CD4-positive, alpha-beta T cell treated with Interleukin-17A for 4 hours (primary cell): ENCODE data around the gene P2RX4.
"Not testable (repeated sequence)": the region's sequence is repeated elsewhere in the genome, so short reads cannot be mapped to it uniquely, and the experiment has no call there.

Experiments
- DNase-seq: peaks from one replicate; pipeline ENCODE4 v3.0.0-alpha.2; 2020; ENCODE audit warnings: mixed read lengths

The P2RX4 gene, protein sequence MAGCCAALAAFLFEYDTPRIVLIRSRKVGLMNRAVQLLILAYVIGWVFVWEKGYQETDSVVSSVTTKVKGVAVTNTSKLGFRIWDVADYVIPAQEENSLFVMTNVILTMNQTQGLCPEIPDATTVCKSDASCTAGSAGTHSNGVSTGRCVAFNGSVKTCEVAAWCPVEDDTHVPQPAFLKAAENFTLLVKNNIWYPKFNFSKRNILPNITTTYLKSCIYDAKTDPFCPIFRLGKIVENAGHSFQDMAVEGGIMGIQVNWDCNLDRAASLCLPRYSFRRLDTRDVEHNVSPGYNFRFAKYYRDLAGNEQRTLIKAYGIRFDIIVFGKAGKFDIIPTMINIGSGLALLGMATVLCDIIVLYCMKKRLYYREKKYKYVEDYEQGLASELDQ

DNA sequence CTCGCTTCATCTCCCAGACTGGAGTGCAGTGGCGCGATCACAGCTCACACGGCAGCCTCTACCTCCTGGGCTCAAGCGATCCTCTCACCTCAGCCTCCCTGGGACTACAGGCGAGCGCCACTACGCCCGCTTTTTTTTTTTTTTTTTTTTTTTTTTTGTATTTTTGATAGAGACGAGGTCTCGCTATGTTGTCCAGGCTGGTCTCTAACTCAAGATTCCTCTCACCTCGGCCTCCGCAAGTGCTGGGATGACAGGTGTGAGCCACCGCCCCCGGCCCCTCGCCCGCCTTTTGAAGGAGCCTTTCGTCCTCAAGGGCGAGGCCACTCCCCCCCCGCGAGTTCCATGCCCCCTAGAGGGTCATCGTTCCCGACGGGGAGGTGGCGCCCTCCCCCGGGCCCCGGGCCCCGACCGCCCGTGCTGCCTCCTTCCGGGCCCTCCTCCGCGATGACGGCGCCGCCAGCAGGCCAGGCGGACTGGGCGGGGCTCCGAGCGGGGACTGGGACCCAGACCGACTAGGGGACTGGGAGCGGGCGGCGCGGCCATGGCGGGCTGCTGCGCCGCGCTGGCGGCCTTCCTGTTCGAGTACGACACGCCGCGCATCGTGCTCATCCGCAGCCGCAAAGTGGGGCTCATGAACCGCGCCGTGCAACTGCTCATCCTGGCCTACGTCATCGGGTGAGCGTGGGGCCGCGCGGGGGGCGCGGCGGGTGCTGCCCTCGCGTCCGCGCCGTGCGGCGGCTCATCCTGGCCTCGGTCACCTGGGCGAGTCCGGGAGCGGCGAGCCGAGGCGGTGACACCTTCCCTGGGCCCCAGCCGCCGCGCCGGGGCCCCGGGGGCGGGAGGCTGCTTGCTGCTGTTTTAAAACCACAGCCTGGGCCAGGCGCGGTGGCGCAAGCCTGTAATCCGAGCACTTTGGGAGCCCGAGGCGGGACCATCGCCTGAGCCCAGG is at the start of gene P2RX4:
P2RX4 (plus strand) TSS at position 506 of the 949 bp plus-strand sequence; CDS start at position 542, 36 bp downstream.
- peak; percentile 90 for DNase-seq

- DNase-seq: no peak
These were observed 47.5 kb upstream of the P2RX4 start for GRCh38 chr12:121162384-121162783.

GRCh38 chr12:121162985-121163384 is 46.9 kb upstream of the P2RX4 start:
- DNase-seq: no peak

- not testable (repeated sequence) for DNase-seq
These were observed 45.1 kb upstream of the P2RX4 start for GRCh38 chr12:121164839-121165238.

DNA sequence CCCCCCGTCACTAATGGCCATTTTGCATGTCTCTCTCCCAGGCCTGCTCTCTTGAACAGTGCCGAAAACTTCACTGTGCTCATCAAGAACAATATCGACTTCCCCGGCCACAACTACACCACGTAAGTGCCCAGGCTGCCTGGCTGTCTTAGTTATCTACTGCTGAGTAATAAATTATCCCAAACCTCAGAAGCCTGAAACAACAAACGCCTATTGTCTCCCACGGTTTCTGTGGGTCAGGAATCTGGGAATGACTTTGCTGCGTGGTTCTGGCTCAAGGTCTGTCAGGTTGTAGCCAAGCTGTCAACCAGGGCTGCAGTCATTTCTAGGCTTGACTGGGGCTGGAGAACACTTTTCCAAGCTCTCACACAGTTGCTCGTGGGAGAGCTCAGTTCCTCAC is 44.6 kb upstream of the P2RX4 start:
- no peak for DNase-seq

DNA sequence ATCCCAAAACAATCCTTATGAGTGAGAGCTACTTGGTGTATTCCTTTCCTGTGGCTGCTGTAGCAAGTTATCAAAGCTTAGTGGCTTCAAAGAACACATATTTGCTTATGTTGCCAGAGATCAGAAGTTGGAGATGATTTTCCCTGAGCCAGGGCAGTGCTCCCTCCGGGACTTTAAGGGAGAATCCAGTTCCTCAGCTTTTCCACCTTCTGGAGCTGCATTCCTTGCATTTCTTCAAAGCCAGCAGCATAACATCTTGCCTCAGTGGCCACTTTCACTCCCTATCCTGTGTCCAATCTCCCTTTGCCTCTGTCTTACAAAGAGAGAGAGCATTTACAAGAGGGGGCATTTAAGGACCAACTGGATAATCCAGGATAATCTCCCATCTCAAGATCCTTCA is 43.6 kb upstream of the P2RX4 start:
- no peak for DNase-seq

- no peak for DNase-seq
These were observed 42.6 kb upstream of the P2RX4 start for GRCh38 chr12:121167232-121167820.

DNA sequence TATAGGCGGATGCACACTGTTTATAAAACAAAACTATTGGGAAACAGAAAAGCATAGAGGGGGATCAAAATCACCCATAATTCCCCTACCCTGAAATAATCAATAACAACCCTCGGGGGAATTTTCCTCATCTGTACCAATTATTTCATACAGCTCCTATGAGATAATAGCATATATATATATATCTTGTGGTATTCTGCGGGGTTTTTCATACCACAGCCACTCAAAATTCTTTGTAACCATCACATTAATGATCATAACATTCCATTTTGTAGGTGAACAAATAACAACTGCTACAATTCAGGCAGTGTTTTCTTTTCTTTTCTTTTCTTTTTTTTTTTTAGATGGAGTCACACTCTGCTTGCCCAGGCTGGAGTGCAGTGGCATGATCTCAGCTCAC is 42.0 kb upstream of the P2RX4 start:
- no peak for DNase-seq

- DNase-seq: no peak
These were observed 39.8 kb upstream of the P2RX4 start for GRCh38 chr12:121170151-121170550.

- no peak for DNase-seq
These were observed 39.2 kb upstream of the P2RX4 start for GRCh38 chr12:121170611-121171260.

DNA sequence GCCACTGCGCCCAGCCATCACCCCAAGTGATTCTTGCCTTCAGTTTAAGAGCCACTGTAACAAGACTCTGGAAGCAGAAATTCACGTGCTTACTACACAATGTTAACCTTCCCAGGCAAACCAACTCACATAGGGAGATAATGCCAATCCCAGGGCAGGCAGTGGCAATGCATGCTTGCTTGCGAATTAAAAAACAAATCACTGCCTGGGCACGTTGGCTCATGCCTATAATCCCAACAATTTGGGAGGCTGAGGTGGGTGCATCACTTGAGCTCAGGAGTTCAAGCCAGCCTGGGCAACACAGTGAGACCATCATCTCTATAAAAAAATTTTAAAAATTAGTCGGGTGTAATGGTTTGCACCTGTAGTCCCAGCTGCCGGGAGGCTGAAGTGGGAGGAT is 37.8 kb upstream of the P2RX4 start:
- no peak for DNase-seq

- DNase-seq: no peak
These were observed 34.4 kb upstream of the P2RX4 start for GRCh38 chr12:121175383-121176119.

DNA sequence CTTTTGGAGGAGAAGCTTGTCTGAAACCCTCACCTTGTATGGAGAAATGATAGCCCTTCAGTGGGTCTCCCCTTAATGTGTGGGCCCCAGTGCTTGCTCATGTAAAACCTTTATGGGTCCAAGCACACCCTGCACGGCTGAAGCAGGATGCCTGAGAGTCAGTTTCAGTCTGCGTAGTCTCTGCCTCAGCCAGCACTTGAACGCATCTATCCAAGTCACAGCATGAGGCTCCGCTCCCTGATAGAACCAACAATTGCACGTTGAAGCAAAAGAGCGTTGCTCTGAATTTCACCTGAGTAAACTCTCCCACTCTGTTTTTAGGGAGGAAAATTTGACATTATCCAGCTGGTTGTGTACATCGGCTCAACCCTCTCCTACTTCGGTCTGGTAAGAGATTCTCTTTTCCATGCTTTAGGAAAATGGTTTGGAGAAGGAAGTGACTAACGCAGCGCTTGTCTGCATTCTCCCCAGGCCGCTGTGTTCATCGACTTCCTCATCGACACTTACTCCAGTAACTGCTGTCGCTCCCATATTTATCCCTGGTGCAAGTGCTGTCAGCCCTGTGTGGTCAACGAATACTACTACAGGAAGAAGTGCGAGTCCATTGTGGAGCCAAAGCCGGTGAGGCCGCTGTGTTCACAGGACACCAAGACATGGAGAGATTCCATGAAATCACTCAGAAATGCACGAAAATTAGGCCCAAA is 33.0 kb upstream of the P2RX4 start:
- DNase-seq: no peak

GRCh38 chr12:121181181-121181580 is 28.7 kb upstream of the P2RX4 start:
- no peak for DNase-seq

DNA sequence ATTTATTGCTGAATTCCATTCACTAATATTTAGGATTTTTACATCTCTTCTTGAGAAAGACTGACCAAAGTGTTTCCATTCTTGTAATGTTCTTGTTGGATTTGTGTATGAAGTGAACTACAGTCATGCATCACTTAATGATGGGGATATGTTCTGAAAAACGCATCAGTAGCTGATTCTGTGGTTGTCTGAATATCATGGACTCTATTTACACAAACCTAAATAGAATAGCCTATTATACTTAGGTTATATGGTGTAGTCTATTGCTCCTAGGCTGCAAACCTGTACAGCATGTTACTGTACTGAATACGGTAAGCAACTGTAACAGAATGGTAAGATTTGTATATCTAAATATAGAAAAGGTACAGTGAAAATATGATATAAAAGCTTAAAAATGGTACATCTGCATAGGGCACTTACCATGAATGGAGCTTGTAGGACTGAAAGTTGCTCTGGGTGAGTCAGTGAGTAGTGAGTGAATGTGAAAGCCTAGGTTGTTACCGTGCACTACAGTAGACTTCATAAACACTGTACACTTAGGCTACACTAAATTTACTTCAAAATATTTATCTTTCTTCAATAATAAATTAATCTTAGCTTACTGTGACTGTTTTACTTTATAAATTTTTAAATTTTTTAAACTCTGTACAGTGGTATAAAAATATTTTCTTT is 27.6 kb upstream of the P2RX4 start:
- DNase-seq: no peak

- no peak for DNase-seq
These were observed 25.5 kb upstream of the P2RX4 start for GRCh38 chr12:121184425-121184824.

DNA sequence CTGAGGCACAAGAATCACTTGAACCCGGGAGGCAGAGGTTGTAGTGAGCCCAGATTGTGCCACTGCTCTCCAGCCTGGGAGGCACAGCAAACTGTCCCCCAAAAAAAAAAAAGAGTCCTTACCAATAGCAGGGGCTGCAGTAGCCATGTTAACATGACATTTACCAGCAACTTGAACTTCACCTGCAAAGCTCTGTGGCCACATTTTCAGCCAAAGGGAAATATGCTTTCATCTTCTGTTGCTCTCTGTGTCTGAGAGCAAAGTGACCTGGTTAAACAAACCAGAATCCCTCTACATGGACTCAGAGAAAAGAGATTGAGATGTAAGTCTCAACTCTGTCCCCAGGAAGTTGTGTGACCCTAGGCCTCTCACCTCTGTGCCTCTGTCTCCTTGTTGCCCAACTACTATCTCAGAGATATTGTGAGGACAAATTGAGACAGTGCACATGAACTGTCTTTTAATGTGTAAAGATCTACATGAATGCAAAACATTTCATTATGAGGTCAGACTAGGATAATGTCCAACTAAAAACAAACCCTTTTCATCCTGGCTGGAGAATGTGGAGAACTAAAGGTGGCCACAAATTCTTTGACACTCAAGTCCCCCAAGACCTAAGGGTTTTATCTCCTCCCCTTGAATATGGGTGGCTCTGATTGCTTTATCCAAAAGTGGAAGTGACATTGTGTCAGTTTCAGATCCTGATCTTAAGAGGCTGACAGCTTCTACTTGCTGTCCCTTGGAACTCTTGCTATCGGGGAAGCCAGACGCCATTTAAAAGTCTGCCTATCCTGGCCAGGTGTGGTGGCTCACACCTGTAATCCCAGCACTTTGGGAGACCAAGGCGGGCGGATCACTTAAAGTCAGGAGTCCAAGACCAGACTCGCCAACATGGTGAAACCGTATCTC is 24.7 kb upstream of the P2RX4 start:
- DNase-seq: no peak

- no peak for DNase-seq
These were observed 23.1 kb upstream of the P2RX4 start for GRCh38 chr12:121186826-121187225.

DNA sequence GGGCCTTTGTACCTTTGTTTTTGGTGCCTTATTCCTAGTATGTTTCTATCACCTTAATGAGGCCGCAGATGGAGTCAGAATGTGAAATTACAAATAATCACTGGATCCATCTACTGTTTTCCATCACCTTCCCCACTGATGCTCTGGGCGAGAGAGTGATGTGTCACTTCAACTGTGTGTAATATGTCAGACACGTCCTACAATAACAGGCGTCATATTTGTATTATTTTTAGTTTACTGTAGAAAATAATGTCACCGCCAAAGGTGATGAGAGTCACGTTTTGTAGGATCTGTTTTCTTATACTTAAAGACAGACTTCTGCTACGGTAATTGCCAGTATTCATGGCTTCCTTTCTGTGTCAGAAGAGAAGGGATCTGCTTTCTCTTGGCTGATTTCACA is 22.4 kb upstream of the P2RX4 start:
- DNase-seq: no peak

GRCh38 chr12:121188227-121188626 is 21.7 kb upstream of the P2RX4 start:
- DNase-seq: no peak
